Measurements from ENCODE around the gene COG2.

The COG2 gene

GRCh38 chr1:230612651-230613050 lies 29.6 kb upstream of the COG2 start:
- H3K27me3 ChIP-seq (ENCODE audit: control insufficient read depth in 3 of 3, insufficient read depth in 3 of 3, low read depth in 1 of 3, low read length in 3 of 3), result peaks cover 0 to 34% (median 0%) of the 10 kb centered on the region in 3 experiments
- no peak overlapping the region for H3K4me3 ChIP-seq (ENCODE audit: low read length in 2 of 2)
- no peak overlapping the region for H2BK15ac ChIP-seq (ENCODE audit: low read length)
- no peak overlapping the region for H4K91ac ChIP-seq (ENCODE audit: low read depth, low read length, poor library complexity)
- no peak overlapping the region for H4K8ac ChIP-seq (ENCODE audit: low read depth, low read length)
- H3K79me1 ChIP-seq (ENCODE audit: low read depth, low read length), result no peaks in the 10 kb centered on the region
- no peak overlapping the region for H2BK12ac ChIP-seq (ENCODE audit: low read length)
- no peak overlapping the region for H3K4me2 ChIP-seq (ENCODE audit: insufficient read depth, low read length, poor library complexity, severe bottlenecking)
- no peak overlapping the region for H3K27ac ChIP-seq (replicated peaks; ENCODE audit: low read length)
- H2BK120ac ChIP-seq (ENCODE audit: low read depth, low read length), result no peak overlapping the region
- H3K14ac ChIP-seq (ENCODE audit: low read length), result no peak overlapping the region
- no peak overlapping the region for H3K23ac ChIP-seq (ENCODE audit: low read depth, low read length, poor library complexity)
- H3K36me3 ChIP-seq (replicated peaks in 1 of 2; ENCODE audit: control insufficient read depth in 2 of 2, insufficient read depth in 2 of 2, low read length in 2 of 2), result no peaks in the 10 kb centered on the region
- no CpG with 5 or more reads among the region's 1 CpG for WGBS, 2 donors (ENCODE audit: extremely low coverage in 2 of 2, insufficient read length in 2 of 2, insufficient replicate concordance in 1 of 2)
- H2AFZ ChIP-seq (ENCODE audit: low read length), result no peak overlapping the region
- H3K18ac ChIP-seq (ENCODE audit: low read length), result no peak overlapping the region
- H3K4ac ChIP-seq (ENCODE audit: low read length), result no peak overlapping the region
- no peak overlapping the region for H2AK5ac ChIP-seq (ENCODE audit: low read depth, low read length)
- H3K4me1 ChIP-seq (ENCODE audit: control insufficient read depth in 2 of 2, insufficient read depth in 1 of 2, low read depth in 1 of 2, low read length in 2 of 2), result peaks cover 0 to 13% of the 10 kb centered on the region in 2 donors
- no peak for DNase-seq (ENCODE audit: low spot score)
- H3K9ac ChIP-seq (ENCODE audit: low read depth, low read length, poor library complexity), result no peak overlapping the region
- H3K9me3 ChIP-seq (replicated peaks in 1 of 2; ENCODE audit: control insufficient read depth in 2 of 2, insufficient read depth in 1 of 2, low read depth in 1 of 2, low read length in 2 of 2), result peaks cover 0 to 1% of the 10 kb centered on the region in 2 donors
- H2BK5ac ChIP-seq (ENCODE audit: low read length), result no peak overlapping the region

GRCh38 chr1:230614121-230614520 lies 28.2 kb upstream of the COG2 start:
- Histone ChIP-seq H2BK12ac (ENCODE audit: low read length) (no peak overlapping the region), H4K8ac (ENCODE audit: low read depth, low read length) (no peak overlapping the region), H3K23ac (ENCODE audit: low read depth, low read length, poor library complexity) (no peak overlapping the region), H3K9ac (ENCODE audit: low read depth, low read length, poor library complexity) (no peak overlapping the region), H3K4me1 (ENCODE audit: control insufficient read depth in 2 of 2, insufficient read depth in 1 of 2, low read depth in 1 of 2, low read length in 2 of 2) (peaks cover 0 to 11% of the 10 kb centered on the region in 2 donors), H3K18ac (ENCODE audit: low read length) (no peak overlapping the region), H2BK15ac (ENCODE audit: low read length) (no peak overlapping the region), H2AFZ (ENCODE audit: low read length) (no peak overlapping the region), H2BK5ac (ENCODE audit: low read length) (no peak overlapping the region), H2BK120ac (ENCODE audit: low read depth, low read length) (no peak overlapping the region), H3K4ac (ENCODE audit: low read length) (no peak overlapping the region), H3K36me3 (replicated peaks in 1 of 2; ENCODE audit: control insufficient read depth in 2 of 2, insufficient read depth in 2 of 2, low read length in 2 of 2) (no peaks in the 10 kb centered on the region), H3K14ac (ENCODE audit: low read length) (no peak overlapping the region), H3K4me3 (ENCODE audit: low read length in 2 of 2) (no peak overlapping the region), H3K27ac (replicated peaks; ENCODE audit: low read length) (no peak overlapping the region), H3K4me2 (ENCODE audit: insufficient read depth, low read length, poor library complexity, severe bottlenecking) (no peak overlapping the region), H2AK5ac (ENCODE audit: low read depth, low read length) (no peak overlapping the region), H3K79me1 (ENCODE audit: low read depth, low read length) (no peaks in the 10 kb centered on the region), H3K27me3 (ENCODE audit: control insufficient read depth in 3 of 3, insufficient read depth in 3 of 3, low read depth in 1 of 3, low read length in 3 of 3) (peaks cover 0 to 31% (median 0%) of the 10 kb centered on the region in 3 experiments), H4K91ac (ENCODE audit: low read depth, low read length, poor library complexity) (no peak overlapping the region), H3K9me3 (replicated peaks in 1 of 2; ENCODE audit: control insufficient read depth in 2 of 2, insufficient read depth in 1 of 2, low read depth in 1 of 2, low read length in 2 of 2) (peaks cover 0 to 1% of the 10 kb centered on the region in 2 donors)
- no CpG with 5 or more reads among the region's 3 CpGs for WGBS, 2 donors (ENCODE audit: extremely low coverage in 2 of 2, insufficient read length in 2 of 2, insufficient replicate concordance in 1 of 2)
- no peak for DNase-seq (ENCODE audit: low spot score)

DNA sequence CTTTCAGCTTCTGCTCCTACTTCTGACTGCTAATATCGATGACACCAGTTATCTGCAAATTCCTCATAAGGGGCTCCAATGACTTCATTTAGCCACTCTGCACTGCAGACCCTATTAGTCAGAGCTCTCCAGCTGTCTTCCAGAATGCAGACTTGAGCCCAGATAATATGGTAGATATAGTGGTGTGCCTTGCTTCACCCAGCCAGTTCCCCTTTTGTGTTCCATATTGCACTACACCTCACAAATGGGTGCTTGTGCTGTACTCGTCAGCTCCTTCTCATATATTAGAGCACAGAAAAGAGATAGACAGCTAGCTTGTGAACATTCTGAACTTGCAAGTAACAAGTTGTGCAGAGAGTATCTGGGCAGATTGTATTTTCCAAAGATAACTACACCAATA lies 23.7 kb upstream of the COG2 start:
- peaks cover 0 to 8% (median 0%) of the 10 kb centered on the region in 3 experiments for H3K27me3 ChIP-seq (ENCODE audit: control insufficient read depth in 3 of 3, insufficient read depth in 3 of 3, low read depth in 1 of 3, low read length in 3 of 3)
- no peak overlapping the region for H2BK120ac ChIP-seq (ENCODE audit: low read depth, low read length)
- H3K4me1 ChIP-seq (ENCODE audit: control insufficient read depth in 2 of 2, insufficient read depth in 1 of 2, low read depth in 1 of 2, low read length in 2 of 2), result no peaks in the 10 kb centered on the region
- H3K4me3 ChIP-seq (ENCODE audit: low read length in 2 of 2), result no peak overlapping the region
- no peak overlapping the region for H3K4ac ChIP-seq (ENCODE audit: low read length)
- no peak overlapping the region for H2AFZ ChIP-seq (ENCODE audit: low read length)
- H2BK5ac ChIP-seq (ENCODE audit: low read length), result no peak overlapping the region
- peaks cover 0 to 1% of the 10 kb centered on the region in 2 donors for H3K9me3 ChIP-seq (replicated peaks in 1 of 2; ENCODE audit: control insufficient read depth in 2 of 2, insufficient read depth in 1 of 2, low read depth in 1 of 2, low read length in 2 of 2)
- H4K8ac ChIP-seq (ENCODE audit: low read depth, low read length), result no peak overlapping the region
- no peak overlapping the region for H2AK5ac ChIP-seq (ENCODE audit: low read depth, low read length)
- no peak for DNase-seq (ENCODE audit: low spot score)
- H3K79me1 ChIP-seq (ENCODE audit: low read depth, low read length), result no peaks in the 10 kb centered on the region
- no peak overlapping the region for H3K23ac ChIP-seq (ENCODE audit: low read depth, low read length, poor library complexity)
- H4K91ac ChIP-seq (ENCODE audit: low read depth, low read length, poor library complexity), result no peak overlapping the region
- H3K18ac ChIP-seq (ENCODE audit: low read length), result no peak overlapping the region
- H3K9ac ChIP-seq (ENCODE audit: low read depth, low read length, poor library complexity), result no peak overlapping the region
- H3K36me3 ChIP-seq (replicated peaks in 1 of 2; ENCODE audit: control insufficient read depth in 2 of 2, insufficient read depth in 2 of 2, low read length in 2 of 2), result no peaks in the 10 kb centered on the region
- no peak overlapping the region for H2BK12ac ChIP-seq (ENCODE audit: low read length)
- no peak overlapping the region for H2BK15ac ChIP-seq (ENCODE audit: low read length)
- H3K4me2 ChIP-seq (ENCODE audit: insufficient read depth, low read length, poor library complexity, severe bottlenecking), result no peak overlapping the region
- WGBS, 2 donors (ENCODE audit: extremely low coverage in 2 of 2, insufficient read length in 2 of 2, insufficient replicate concordance in 1 of 2), result no CpG with 5 or more reads among the region's 2 CpGs
- H3K27ac ChIP-seq (replicated peaks; ENCODE audit: low read length), result no peak overlapping the region
- H3K14ac ChIP-seq (ENCODE audit: low read length), result no peak overlapping the region

DNA sequence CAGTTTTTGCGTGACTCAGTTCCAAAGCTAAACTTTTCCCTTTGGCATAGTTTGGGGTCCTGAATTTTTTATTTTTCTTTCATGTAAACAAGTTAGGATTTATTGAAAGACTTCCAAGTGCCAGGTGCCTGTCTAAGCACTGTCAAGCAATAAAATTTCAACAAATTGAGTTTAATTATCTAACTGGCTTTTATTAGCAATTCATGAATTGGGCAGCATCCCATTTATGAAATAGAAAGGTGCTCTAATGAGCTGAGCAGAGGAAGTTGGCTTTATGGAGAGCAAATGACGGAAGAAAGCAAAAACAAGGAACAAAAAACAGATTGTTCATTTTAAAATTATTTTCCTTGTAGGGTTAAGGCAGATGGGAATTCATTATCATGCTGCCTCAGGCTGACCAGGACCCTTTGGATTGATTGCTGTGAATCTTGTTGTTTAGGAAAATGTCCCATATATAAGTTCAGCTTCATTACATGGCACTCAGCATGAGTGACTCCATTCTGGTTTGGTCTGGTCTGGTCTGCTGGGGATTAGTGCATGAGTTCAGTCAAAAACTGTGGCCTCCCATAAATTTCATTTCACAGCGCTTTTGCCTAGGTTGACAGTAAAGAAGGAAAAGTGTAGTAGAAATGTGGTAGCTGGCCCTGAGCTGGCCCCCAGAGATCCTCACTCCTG lies 21.5 kb upstream of the COG2 start:
- Histone ChIP-seq H2BK120ac (ENCODE audit: low read depth, low read length) (no peak overlapping the region), H2AFZ (ENCODE audit: low read length) (peak overlapping the region; percentile 12), H2AK5ac (ENCODE audit: low read depth, low read length) (no peak overlapping the region), H3K14ac (ENCODE audit: low read length) (no peak overlapping the region), H3K18ac (ENCODE audit: low read length) (no peak overlapping the region), H3K4me1 (ENCODE audit: control insufficient read depth in 2 of 2, insufficient read depth in 1 of 2, low read depth in 1 of 2, low read length in 2 of 2) (no peaks in the 10 kb centered on the region), H4K8ac (ENCODE audit: low read depth, low read length) (no peak overlapping the region), H3K4me2 (ENCODE audit: insufficient read depth, low read length, poor library complexity, severe bottlenecking) (no peak overlapping the region), H3K27me3 (ENCODE audit: control insufficient read depth in 3 of 3, insufficient read depth in 3 of 3, low read depth in 1 of 3, low read length in 3 of 3) (peaks cover 0 to 7% (median 0%) of the 10 kb centered on the region in 3 experiments), H3K23ac (ENCODE audit: low read depth, low read length, poor library complexity) (no peak overlapping the region), H3K4ac (ENCODE audit: low read length) (no peak overlapping the region), H3K27ac (replicated peaks; ENCODE audit: low read length) (no peak overlapping the region), H4K91ac (ENCODE audit: low read depth, low read length, poor library complexity) (no peak overlapping the region), H3K4me3 (ENCODE audit: low read length in 2 of 2) (no peak overlapping the region), H3K36me3 (replicated peaks in 1 of 2; ENCODE audit: control insufficient read depth in 2 of 2, insufficient read depth in 2 of 2, low read length in 2 of 2) (no peaks in the 10 kb centered on the region), H2BK5ac (ENCODE audit: low read length) (no peak overlapping the region), H2BK15ac (ENCODE audit: low read length) (no peak overlapping the region), H3K9ac (ENCODE audit: low read depth, low read length, poor library complexity) (no peak overlapping the region), H2BK12ac (ENCODE audit: low read length) (no peak overlapping the region), H3K9me3 (replicated peaks in 1 of 2; ENCODE audit: control insufficient read depth in 2 of 2, insufficient read depth in 1 of 2, low read depth in 1 of 2, low read length in 2 of 2) (peaks cover 0 to 1% of the 10 kb centered on the region in 2 donors), H3K79me1 (ENCODE audit: low read depth, low read length) (no peaks in the 10 kb centered on the region)
- no peak for DNase-seq (ENCODE audit: low spot score)
- WGBS, 2 donors (ENCODE audit: extremely low coverage in 2 of 2, insufficient read length in 2 of 2, insufficient replicate concordance in 1 of 2), result no CpG with 5 or more reads among the region's 3 CpGs

All from neuronal stem cell (in vitro differentiated cells).